Endothelial cell of umbilical vein (primary cell): ENCODE results near the gene ALLC. TPM values are rescaled to one million over a fixed set of nuclear protein-coding genes. Genes with fewer than 3 reads are reported as not detected.

ENCODE experiments used
- BruUV-seq: library from RNA; stranded (reverse); fragments of 400-500 nt; replicated peaks from 2 replicates; lab custom pipeline; 2021; lab: Mats Ljungman, UMichigan
- CTCF ChIA-PET: fragments of 300-600, 350-600 bp; sonication (Branson Sonifier 250); formaldehyde crosslinking; loops from one replicate; lab custom pipeline; 2021; ENCODE audit warnings: antibody characterized with exemption, inconsistent platforms; lab: Charles Lee
- POLR2A ChIA-PET: fragments of 300-600, 350-600 bp; sonication (Branson Sonifier 250); formaldehyde crosslinking; loops from one replicate; lab custom pipeline; 2021; ENCODE audit warnings: antibody characterized with exemption, inconsistent platforms; lab: Charles Lee
- DNase-seq: peaks from one replicate; pipeline ENCODE4 v3.0.0-alpha.2; 2011; ENCODE audit warnings: low read depth, low spot score
- FAIRE-seq: peaks from 2 replicates; lab custom pipeline; 2011; peaks lifted over from hg19 to GRCh38; lab: Jason Lieb, UNC
- H2AFZ ChIP-seq: 2 replicates; pipeline ENCODE4 v1.6.0; 2012; ENCODE audit warnings: low read depth, low read length, control low read depth, inconsistent platforms
- H3K27ac ChIP-seq: 2 replicates; pipeline ENCODE4 v1.5.1; 2011; ENCODE audit warnings: low read depth, mild to moderate bottlenecking, control low read depth, low read length, moderate library complexity; ENCODE audit not compliant: insufficient read depth
- H3K27me3 ChIP-seq, 2 experiments: 2 replicates each; pipeline versions ENCODE4 v1.6.0 to v1.6.1; 2011; ENCODE audit warnings: low read length in 2 of 2, mixed read lengths in 1 of 2; ENCODE audit not compliant: control insufficient read depth in 2 of 2, insufficient read depth in 2 of 2
- H3K36me3 ChIP-seq, 2 experiments: 2 replicates in 1 of 2; 3 replicates in 1 of 2; pipeline ENCODE4 v1.5.1; 2011; ENCODE audit warnings: low read length in 2 of 2, mild to moderate bottlenecking in 1 of 2, moderate library complexity in 1 of 2; ENCODE audit not compliant: control insufficient read depth in 2 of 2, insufficient read depth in 2 of 2; ENCODE audit errors: extremely low read depth in 1 of 2
- H3K4me1 ChIP-seq: 3 replicates; pipeline ENCODE4 v1.5.1; 2011; ENCODE audit warnings: mild to moderate bottlenecking, low read length; ENCODE audit not compliant: control insufficient read depth, insufficient read depth; ENCODE audit errors: extremely low read depth
- H3K4me2 ChIP-seq: 2 replicates; pipeline ENCODE4 v1.6.1; 2011; ENCODE audit warnings: low read length, control low read depth, mixed read lengths; ENCODE audit not compliant: insufficient read depth
- H3K4me3 ChIP-seq, 3 experiments: fragments of 200-600 bp in 1 of 3; sonication (generic), shearing (Covaris generic) in 1 of 3; replicated peaks in 1 of 3; 2 replicates each; pipeline ENCODE4 v1.5.1; 2011 to 2016; ENCODE audit warnings: control low read depth in 3 of 3, low read length in 3 of 3, mild to moderate bottlenecking in 2 of 3, inconsistent platforms in 1 of 3, low read depth in 1 of 3, moderate library complexity in 1 of 3; ENCODE audit not compliant: insufficient read depth in 1 of 3
- H3K79me2 ChIP-seq: 2 replicates; pipeline ENCODE4 v1.6.0; 2012; ENCODE audit warnings: low read length, inconsistent platforms; ENCODE audit not compliant: control insufficient read depth, insufficient read depth
- H3K9ac ChIP-seq: replicated peaks from 2 replicates; pipeline ENCODE3; 2011; ENCODE audit warnings: low read length, control low read depth; ENCODE audit not compliant: insufficient read depth; ENCODE audit errors: extremely low read depth
- H3K9me1 ChIP-seq: replicated peaks from 3 replicates; pipeline ENCODE4 v1.6.0; 2011; ENCODE audit warnings: mild to moderate bottlenecking, low read length; ENCODE audit not compliant: control insufficient read depth, insufficient read depth; ENCODE audit errors: extremely low read depth
- H3K9me3 ChIP-seq: replicated peaks from 2 replicates; pipeline ENCODE4 v1.5.1; 2012; ENCODE audit warnings: low read length, inconsistent platforms; ENCODE audit not compliant: control insufficient read depth, insufficient read depth
- H4K20me1 ChIP-seq: replicated peaks from 2 replicates; pipeline ENCODE3; 2011; ENCODE audit warnings: mild to moderate bottlenecking, low read length; ENCODE audit not compliant: control insufficient read depth, insufficient read depth; ENCODE audit errors: extremely low read depth
- CTCF ChIP-seq, 2 donors: IDR thresholded peaks; 1 replicate in 1 of 2; 2 replicates in 1 of 2; pipeline ENCODE4 v1.5.1; 2011; ENCODE audit warnings: low read length in 2 of 2, mild to moderate bottlenecking in 2 of 2, moderate library complexity in 2 of 2, control low read depth in 1 of 2, inconsistent platforms in 1 of 2, low read depth in 1 of 2; ENCODE audit not compliant: insufficient read depth in 1 of 2; ENCODE audit errors: extremely low read depth in 1 of 2
- EZH2 ChIP-seq: IDR thresholded peaks from 2 replicates; pipeline ENCODE4 v1.6.1; 2012; ENCODE audit warnings: borderline replicate concordance, low read depth, mild to moderate bottlenecking, moderate library complexity, low read length, inconsistent platforms; ENCODE audit not compliant: severe bottlenecking
- FOS ChIP-seq: IDR thresholded peaks from 2 replicates; pipeline ENCODE4 v1.6.1; 2011; ENCODE audit warnings: mild to moderate bottlenecking, low read length, moderate library complexity, borderline replicate concordance; ENCODE audit not compliant: insufficient read depth
- GATA2 ChIP-seq: IDR thresholded peaks from 2 replicates; pipeline ENCODE4 v1.7.0; 2011; ENCODE audit warnings: low read depth, mild to moderate bottlenecking, moderate library complexity, mixed read lengths, low read length; ENCODE audit not compliant: insufficient read length, insufficient read depth
- JUN ChIP-seq: IDR thresholded peaks from 2 replicates; pipeline ENCODE4 v1.6.1; 2011; ENCODE audit warnings: borderline replicate concordance, low read depth; ENCODE audit not compliant: insufficient read length, insufficient read depth
- MAX ChIP-seq: IDR thresholded peaks from 2 replicates; pipeline ENCODE4 v1.6.1; 2011; ENCODE audit not compliant: insufficient read depth, insufficient read length
- MYC ChIP-seq: IDR thresholded peaks from one replicate; pipeline ENCODE4 v1.6.1; 2011; ENCODE audit warnings: mild to moderate bottlenecking, low read depth, low read length
- POLR2A ChIP-seq: IDR thresholded peaks from 2 replicates; pipeline ENCODE4 v1.6.1; 2012; ENCODE audit warnings: low read depth, mild to moderate bottlenecking, control low read depth, low read length
- POLR2AphosphoS5 ChIP-seq: IDR thresholded peaks from 2 replicates; pipeline ENCODE4 v1.6.1; 2012; ENCODE audit warnings: low read depth, mild to moderate bottlenecking, control low read depth, low read length, moderate library complexity; ENCODE audit not compliant: insufficient read depth
- dilution Hi-C: fragments of 300-500 bp; cut with MboI; formaldehyde crosslinking; loops from one replicate; pipeline ENCODE4 v1.15.0; 2019; ENCODE audit warnings: low sequenced_read_pairs; ENCODE audit not compliant: extremely low pct_ligation_motif_present
- intact Hi-C: fragments of 100-400 bp; cut with micrococcal nuclease; formaldehyde crosslinking; loops from one replicate; pipeline ENCODE4 v1.10.0; 2022
- polyA plus RNA-seq, 4 experiments: library from polyadenylated mRNA; depleted of rRNA in 3 of 4; stranded (reverse) in 3 of 4; unstranded in 1 of 4; fragments of >200 nt; gene quantifications; 2 replicates each; pipeline versions ENCODE4 v1.2.1 to v1.2.3, GENCODE V29; 2011 to 2012; ENCODE audit warnings: missing spikeins in 1 of 4
- total RNA-seq: library from RNA; stranded (reverse); gene quantifications from 2 replicates; pipeline ENCODE4 v1.2.3, GENCODE V29; 2021

Gene ALLC
- total and polyA plus RNA-seq, 2 donors (not counting 3 experiments of a cell fraction or from before 2014, with no cell fraction given), result not detected

- no peak for FAIRE-seq
- Histone ChIP-seq H3K27ac (no peak overlapping the region), H2AFZ (no peak overlapping the region), H3K36me3 (no peaks in the 10 kb centered on the region), H3K4me2 (no peak overlapping the region), H3K4me1 (no peaks in the 10 kb centered on the region), H3K79me2 (no peaks in the 10 kb centered on the region), H3K27me3 (peaks cover 4 to 5% of the 10 kb centered on the region in 2 experiments), H3K9me3 (no peaks in the 10 kb centered on the region), H3K9me1 (no peaks in the 10 kb centered on the region), H4K20me1 (no peaks in the 10 kb centered on the region), H3K9ac (no peak overlapping the region), H3K4me3 (no peak overlapping the region)
- DNase-seq, result no peak
- ChIA-PET CTCF (no interaction called here), POLR2A (no interaction called here)
- dilution Hi-C loops, result no loop called here
- TF ChIP-seq MYC (no peak), GATA2 (no peak), JUN (no peak), FOS (no peak), MAX (no peak), POLR2A (no peak), EZH2 (no peak), CTCF (IDR thresholded peaks at IDR 0.05; ENCODE audit: extremely low read depth in 1 of 2, insufficient read depth in 1 of 2, low read depth in 1 of 2, low read length in 2 of 2) (no peak), POLR2AphosphoS5 (no peak)
- intact Hi-C loops, result no loop called here
- BruUV-seq, result no TSS peak
Observed at GRCh38 chr2:3706892-3707291, 48.9 kb downstream of the ALLC start.
